DMS79 treated with DMSO at 0.1 percent for 48 hours (cell line): ENCODE results near the gene GBP7.
"Not testable (repeated sequence)": the region's sequence is repeated elsewhere in the genome, so short reads cannot be mapped to it uniquely, and the experiment has no call there.

Experiments
- DNase-seq: peaks from one replicate; lab custom pipeline; 2025; lab: John Stamatoyannopoulos, UW

Gene GBP7

GRCh38 chr1:89170170-89171066, 5.4 kb downstream of the GBP7 start:
- DNase-seq = no peak

- DNase-seq = no peak
These were observed 6.6 kb downstream of the GBP7 start for GRCh38 chr1:89169166-89169565.

GRCh38 chr1:89167590-89168230, 8.1 kb downstream of the GBP7 start:
- DNase-seq = peak; percentile 95

GRCh38 chr1:89166705-89167104, 9.1 kb downstream of the GBP7 start:
- peak; percentile 21 for DNase-seq

GRCh38 chr1:89165811-89166210, 10.0 kb downstream of the GBP7 start:
- no peak for DNase-seq

- no peak for DNase-seq
These were observed 24.8 kb downstream of the GBP7 start for GRCh38 chr1:89151047-89151446.

- DNase-seq = no peak
These were observed 25.8 kb downstream of the GBP7 start for GRCh38 chr1:89149976-89150375.

GRCh38 chr1:89149229-89149628, 26.6 kb downstream of the GBP7 start:
- peak; percentile 28 for DNase-seq

GRCh38 chr1:89147678-89148658, 27.8 kb downstream of the GBP7 start:
- peak; percentile 97 for DNase-seq

GRCh38 chr1:89146721-89147120, 29.1 kb downstream of the GBP7 start:
- no peak for DNase-seq

GRCh38 chr1:89143484-89143883, 32.3 kb downstream of the GBP7 start:
- no peak for DNase-seq

GRCh38 chr1:89142160-89142559, 33.6 kb downstream of the GBP7 start:
- no peak for DNase-seq

GRCh38 chr1:89133747-89134146, 42.1 kb downstream of the GBP7 start:
- no peak for DNase-seq

GRCh38 chr1:89130716-89131115, 45.1 kb downstream of the GBP7 start:
- no peak for DNase-seq

- no peak for DNase-seq
These were observed 45.9 kb downstream of the GBP7 start for GRCh38 chr1:89129911-89130310.

GRCh38 chr1:89128003-89128458, 47.8 kb downstream of the GBP7 start:
- DNase-seq = not testable (repeated sequence)

GRCh38 chr1:89126602-89127565, 48.9 kb downstream of the GBP7 start:
- not testable (repeated sequence) for DNase-seq

- peak; percentile 33 for DNase-seq
These were observed 49.8 kb downstream of the GBP7 start, which contains the start of gene GBP2 for GRCh38 chr1:89125913-89126580. Gene GBP2 (minus strand): TSS chr1:89126114. CDS start chr1:89121966, 4,148 bp downstream.

GRCh38 chr1:89125240-89125912, 50.4 kb downstream of the GBP7 start:
- no peak for DNase-seq

GRCh38 chr1:89121641-89122040, 54.2 kb downstream of the GBP7 start:
- DNase-seq = no peak
